HG03469 (cell line): ENCODE measurements around the gene TRPC4AP.

Experiments
- ATAC-seq: cut with Tn5 transposase; IDR thresholded peaks from one replicate; pipeline ENCODE4 v1.9.1; 2021; ENCODE audit warnings: mild to moderate bottlenecking, moderate library complexity, moderate number of reproducible peaks; ENCODE audit not compliant: unreplicated experiment

TRPC4AP gene

GRCh38 chr20:34990231-34990630, 102.4 kb downstream of the TRPC4AP start:
- no peak for ATAC-seq

GRCh38 chr20:34989670-34990069, 102.9 kb downstream of the TRPC4AP start:
- no peak for ATAC-seq

GRCh38 chr20:34989118-34989517, 103.5 kb downstream of the TRPC4AP start:
- no peak for ATAC-seq

GRCh38 chr20:34988191-34988540, 104.4 kb downstream of the TRPC4AP start:
- ATAC-seq = no peak

GRCh38 chr20:34987288-34988190, 105.1 kb downstream of the TRPC4AP start:
- ATAC-seq = no peak

- no peak for ATAC-seq
These were observed 106.0 kb downstream of the TRPC4AP start for GRCh38 chr20:34986311-34987287.

GRCh38 chr20:34985461-34986310, 106.9 kb downstream of the TRPC4AP start:
- no peak for ATAC-seq

- ATAC-seq = no peak
These were observed 107.8 kb downstream of the TRPC4AP start for GRCh38 chr20:34984756-34985261.

- no peak for ATAC-seq
These were observed 108.4 kb downstream of the TRPC4AP start for GRCh38 chr20:34983995-34984735.

- ATAC-seq = no peak
These were observed 109.4 kb downstream of the TRPC4AP start for GRCh38 chr20:34983089-34983820.

GRCh38 chr20:34982270-34983088, 110.1 kb downstream of the TRPC4AP start:
- ATAC-seq = no peak

GRCh38 chr20:34980543-34981233, 111.9 kb downstream of the TRPC4AP start:
- ATAC-seq = no peak

GRCh38 chr20:34979366-34980153, 113.0 kb downstream of the TRPC4AP start:
- ATAC-seq = no peak

- ATAC-seq = no peak
These were observed 114.4 kb downstream of the TRPC4AP start for GRCh38 chr20:34978092-34978744.

- no peak for ATAC-seq
These were observed 115.1 kb downstream of the TRPC4AP start for GRCh38 chr20:34977365-34978091.

GRCh38 chr20:34976286-34976685, 116.3 kb downstream of the TRPC4AP start:
- no peak for ATAC-seq
